Hypothalamus (tissue), 51 donors: ENCODE results near the gene TBR1.

ENCODE experiments used
- DNase-seq, 51 donors: peaks; one replicate each; lab custom pipeline; 2025; lab: John Stamatoyannopoulos, UW

The TBR1 gene

GRCh38 chr2:161415987-161416707 is at the start of gene TBR1:
Gene TBR1, plus strand, starts transcription at chr2:161416297. Its CDS starts 114 bp downstream, at chr2:161416411.
- DNase-seq: no peak

GRCh38 chr2:161367675-161368074 is 48.4 kb upstream of the TBR1 start:
- DNase-seq: no peak

- no peak for DNase-seq
Measured at GRCh38 chr2:161369311-161369710, 46.8 kb upstream of the TBR1 start.

- DNase-seq: peak in 14 of 51 donors; percentile 1 to 37 (median 9)
Measured at GRCh38 chr2:161370981-161371380, 45.1 kb upstream of the TBR1 start.

- no peak for DNase-seq
Measured at GRCh38 chr2:161371869-161372268, 44.2 kb upstream of the TBR1 start.

- DNase-seq: no peak
Measured at GRCh38 chr2:161373942-161374341, 42.2 kb upstream of the TBR1 start.

GRCh38 chr2:161374446-161374845 is 41.7 kb upstream of the TBR1 start:
- no peak for DNase-seq

- DNase-seq: peak in 1 of 51 donors; percentile 2
Measured at GRCh38 chr2:161379740-161380139, 36.4 kb upstream of the TBR1 start.

- no peak for DNase-seq
Measured at GRCh38 chr2:161381546-161381945, 34.6 kb upstream of the TBR1 start.

GRCh38 chr2:161382747-161383146 is 33.4 kb upstream of the TBR1 start:
- no peak for DNase-seq

- no peak for DNase-seq
Measured at GRCh38 chr2:161384864-161385263, 31.2 kb upstream of the TBR1 start.

GRCh38 chr2:161386228-161386824 is 29.8 kb upstream of the TBR1 start:
- DNase-seq: no peak

GRCh38 chr2:161388146-161388779 is 27.8 kb upstream of the TBR1 start:
- no peak for DNase-seq

GRCh38 chr2:161391737-161392506 is 24.2 kb upstream of the TBR1 start:
- DNase-seq: no peak

GRCh38 chr2:161400076-161400475 is 16.0 kb upstream of the TBR1 start:
- no peak for DNase-seq

- no peak for DNase-seq
Measured at GRCh38 chr2:161402297-161402696, 13.8 kb upstream of the TBR1 start.

GRCh38 chr2:161406316-161406715 is 9.8 kb upstream of the TBR1 start:
- no peak for DNase-seq

- no peak for DNase-seq
Measured at GRCh38 chr2:161407597-161407996, 8.5 kb upstream of the TBR1 start.

- no peak for DNase-seq
Measured at GRCh38 chr2:161409308-161409907, 6.7 kb upstream of the TBR1 start.

- DNase-seq: no peak
Measured at GRCh38 chr2:161412346-161412745, 3.8 kb upstream of the TBR1 start.
